Thyroid gland (tissue), 4 donors: ENCODE results near the gene FAM181A. TPM values are rescaled to one million over a fixed set of nuclear protein-coding genes. Genes with fewer than 3 reads are reported as not detected.

Experiments
- DNase-seq, 2 donors: peaks; one replicate each; pipeline ENCODE4 v3.0.0-alpha.2; 2019
- H3K27ac ChIP-seq, 3 donors: fragments of 200-600 bp; sonication (generic); 1 replicate in 2 of 3; 2 replicates in 1 of 3; pipeline ENCODE4 v1.5.1; 2016 to 2019; ENCODE audit warnings: mild to moderate bottlenecking in 1 of 3, moderate library complexity in 1 of 3
- H3K27me3 ChIP-seq: fragments of 200-600 bp; sonication (generic); one replicate; pipeline ENCODE4 v1.5.1; 2019
- H3K36me3 ChIP-seq, 2 donors: fragments of 200-600 bp; sonication (generic); one replicate each; pipeline ENCODE4 v1.5.1; 2016 to 2019
- H3K4me1 ChIP-seq, 2 donors: fragments of 200-600 bp; sonication (generic); one replicate each; pipeline ENCODE4 v1.5.1; 2017 to 2019
- H3K4me3 ChIP-seq, 3 donors: fragments of 200-600 bp; sonication (generic); replicated peaks in 1 of 3; 1 replicate in 2 of 3; 2 replicates in 1 of 3; pipeline ENCODE4 v1.5.1; 2016; ENCODE audit warnings: mild to moderate bottlenecking in 1 of 3
- H3K9me3 ChIP-seq: fragments of 200-600 bp; sonication (generic); one replicate; pipeline ENCODE4 v1.5.1; 2017
- CTCF ChIP-seq, 6 experiments: fragments of 200-600 bp in 3 of 6; fragments of 450-650 bp in 3 of 6; sonication (generic) in 3 of 6; IDR thresholded peaks; one replicate each; pipeline ENCODE4 v1.5.1; 2016 to 2019; ENCODE audit warnings: antibody characterized with exemption in 6 of 6, mild to moderate bottlenecking in 2 of 6, inconsistent platforms in 1 of 6, moderate library complexity in 1 of 6
- POLR2A ChIP-seq, 2 donors: fragments of 450-650 bp; IDR thresholded peaks; one replicate each; pipeline ENCODE4 v1.6.1; 2017; ENCODE audit warnings: antibody characterized with exemption in 2 of 2, mild to moderate bottlenecking in 2 of 2, moderate library complexity in 1 of 2
- WGBS, 2 donors: methylation state at CpG; one replicate each; pipeline ENCODE4 v1.1.5; 2017; 5-methylcytosine and 5-hydroxymethylcytosine counted together
- intact Hi-C: fragments of 100-400 bp; cut with DNase I; formaldehyde crosslinking; loops from one replicate; pipeline ENCODE4 v1.15.1; 2023
- total RNA-seq, 4 donors: library from RNA; depleted of rRNA; stranded (reverse); fragments of >200 nt; gene quantifications; one replicate each; pipeline ENCODE4 v1.2.3, GENCODE V29; 2016

FAM181A gene
- total RNA-seq, 4 donors from 2014 or later: 0.40 to 3.6 (median 0.63) TPM

- 85 to 93% methylated on average over 10 to 13 of the region's 13 CpGs for WGBS, 2 donors
- no peaks in the 10 kb centered on the region for H3K27me3 ChIP-seq
- H3K9me3 ChIP-seq: no peaks in the 10 kb centered on the region
- no peak overlapping the region for H3K4me3 ChIP-seq
- intact Hi-C loops: loop anchor here (10.0 kb wide), 1 partner anchor 197 kb away; no protein-coding TSS in a partner anchor
- no peaks in the 10 kb centered on the region for H3K36me3 ChIP-seq
- no peak overlapping the region for H3K27ac ChIP-seq
- TF ChIP-seq POLR2A (IDR thresholded peaks at IDR 0.05) (no peak), CTCF (IDR thresholded peaks at IDR 0.05) (no peak)
- H3K4me1 ChIP-seq: peaks cover 7 to 10% of the 10 kb centered on the region in 2 donors
- DNase-seq: no peak
Measured at GRCh38 chr14:93937519-93937918, 10.4 kb downstream of the FAM181A start.

GRCh38 chr14:93938751-93939303 lies 11.7 kb downstream of the FAM181A start:
- peaks cover 7 to 10% of the 10 kb centered on the region in 2 donors for H3K4me1 ChIP-seq
- no peaks in the 10 kb centered on the region for H3K9me3 ChIP-seq
- no peak for DNase-seq
- H3K4me3 ChIP-seq: no peak overlapping the region
- no peak overlapping the region for H3K27ac ChIP-seq
- no peaks in the 10 kb centered on the region for H3K36me3 ChIP-seq
- intact Hi-C loops: loop anchor here (10.0 kb wide), 1 partner anchor 196 kb away; no protein-coding TSS in a partner anchor
- 49 to 65% methylated on average over 11 to 17 of the region's 46 CpGs for WGBS, 2 donors
- no peaks in the 10 kb centered on the region for H3K27me3 ChIP-seq
- TF ChIP-seq POLR2A (IDR thresholded peaks at IDR 0.05) (no peak), CTCF (IDR thresholded peaks at IDR 0.05) (no peak)

- Histone ChIP-seq H3K27ac (no peak overlapping the region), H3K4me1 (peaks cover 7 to 10% of the 10 kb centered on the region in 2 donors), H3K27me3 (no peaks in the 10 kb centered on the region), H3K9me3 (no peaks in the 10 kb centered on the region), H3K4me3 (peak overlapping the region in 1 of 3 donors; percentile 10), H3K36me3 (no peaks in the 10 kb centered on the region)
- TF ChIP-seq POLR2A (IDR thresholded peaks at IDR 0.05) (no peak), CTCF (IDR thresholded peaks at IDR 0.05) (peak in 5 of 6 experiments; percentile 39 to 73 (median 58))
- intact Hi-C loops: loop anchor here (2.0 to 10.0 kb wide), 2 partner anchors 61 to 195 kb away; no protein-coding TSS in a partner anchor
- 19 to 53% methylated on average over 5 to 20 of the region's 84 CpGs for WGBS, 2 donors
- DNase-seq: peak; percentile 64 to 69
Measured at GRCh38 chr14:93939304-93940229, 12.4 kb downstream of the FAM181A start.

GRCh38 chr14:93940437-93940836 lies 13.3 kb downstream of the FAM181A start:
- Histone ChIP-seq H3K36me3 (no peaks in the 10 kb centered on the region), H3K27me3 (no peaks in the 10 kb centered on the region), H3K4me1 (peaks cover 7 to 10% of the 10 kb centered on the region in 2 donors)

More at GRCh38 chr14:93940437-93940836, 13.3 kb downstream of the FAM181A start:
- Histone ChIP-seq H3K4me3 (no peak overlapping the region), H3K9me3 (no peaks in the 10 kb centered on the region), H3K27ac (no peak overlapping the region)
- intact Hi-C loops: loop anchor here (2.0 kb wide), 1 partner anchor 60 kb away; no protein-coding TSS in a partner anchor
- no peak for TF ChIP-seq POLR2A (IDR thresholded peaks at IDR 0.05)
- TF ChIP-seq CTCF (IDR thresholded peaks at IDR 0.05): no peak
- 89 to 90% methylated on average over 6 of the region's 6 CpGs for WGBS, 2 donors
- no peak for DNase-seq
